SU-DHL-6 (cell line): ENCODE data around the gene COPS9.

ENCODE experiments used
- H2AFZ ChIP-seq: fragments of 200-600 bp; sonication (generic); 2 replicates; pipeline ENCODE4 v1.6.1; 2014; ENCODE audit warnings: low read depth, mild to moderate bottlenecking, moderate library complexity, mixed read lengths, antibody characterized with exemption, low read length; ENCODE audit not compliant: severe bottlenecking
- H3F3A ChIP-seq: fragments of 200-600 bp; shearing (Covaris generic); 2 replicates; pipeline ENCODE4 v1.6.0; 2016; ENCODE audit warnings: antibody characterized with exemption, mild to moderate bottlenecking; ENCODE audit not compliant: insufficient read depth
- H3K27ac ChIP-seq: fragments of 200-600 bp; sonication (generic); 2 replicates; pipeline ENCODE4 v1.5.1; 2016; ENCODE audit warnings: low read depth, mild to moderate bottlenecking, low read length, moderate library complexity, mixed read lengths
- H3K27me3 ChIP-seq: fragments of 200-600 bp; sonication (generic), shearing (Covaris generic); 2 replicates; pipeline ENCODE4 v1.6.0; 2014; ENCODE audit warnings: mild to moderate bottlenecking, low read length
- H3K36me3 ChIP-seq: fragments of 200-600 bp; sonication (generic); 2 replicates; pipeline ENCODE4 v1.6.1; 2014; ENCODE audit warnings: mild to moderate bottlenecking, low read length, mixed read lengths
- H3K4me2 ChIP-seq: fragments of 300-600, 200-600 bp; shearing (Covaris generic), sonication (generic); 2 replicates; pipeline ENCODE4 v1.6.0; 2014; ENCODE audit warnings: low read length, low read depth, mild to moderate bottlenecking; ENCODE audit not compliant: poor library complexity, severe bottlenecking
- H3K4me3 ChIP-seq: fragments of 200-600 bp; sonication (generic); 2 replicates; pipeline ENCODE4 v1.5.1; 2014; ENCODE audit warnings: antibody characterized with exemption, low read length, mild to moderate bottlenecking, mixed read lengths; ENCODE audit not compliant: insufficient read depth, poor library complexity, severe bottlenecking
- H3K79me2 ChIP-seq: fragments of 200-600 bp; sonication (generic); 2 replicates; pipeline ENCODE4 v1.6.1; 2014; ENCODE audit warnings: mild to moderate bottlenecking, low read length, moderate library complexity; ENCODE audit not compliant: insufficient read depth
- H3K9ac ChIP-seq: fragments of 200-600 bp; sonication (generic); 2 replicates; pipeline ENCODE4 v1.7.0; 2014; ENCODE audit warnings: mild to moderate bottlenecking, low read length
- H3K9me2 ChIP-seq: fragments of 200-600 bp; sonication (generic); replicated peaks from 2 replicates; pipeline ENCODE4 v1.6.1; 2014; ENCODE audit warnings: low read length; ENCODE audit not compliant: insufficient read depth
- H3K9me3 ChIP-seq: fragments of 200-600 bp; sonication (generic); 2 replicates; pipeline ENCODE4 v1.6.1; 2014; ENCODE audit warnings: low read length, mixed read lengths; ENCODE audit not compliant: insufficient read depth
- H4K20me1 ChIP-seq: fragments of 200-600 bp; sonication (generic); 2 replicates; pipeline ENCODE4 v1.6.1; 2014; ENCODE audit warnings: low read depth, mild to moderate bottlenecking, antibody characterized with exemption, low read length, moderate library complexity, mixed read lengths
- CTCF ChIP-seq: fragments of 200-600 bp; sonication (generic); IDR thresholded peaks from one replicate; pipeline ENCODE4 v1.5.1; 2017; ENCODE audit warnings: antibody characterized with exemption, mild to moderate bottlenecking, low read length, moderate library complexity; ENCODE audit not compliant: insufficient read depth, poor library complexity, severe bottlenecking
- EZH2phosphoT487 ChIP-seq: fragments of 200-600 bp; sonication (generic), shearing (Covaris generic); conservative IDR thresholded peaks from 2 replicates; pipeline ENCODE4 v1.6.1; 2018; ENCODE audit warnings: mild to moderate bottlenecking, antibody characterized with exemption, low read length, moderate library complexity, mixed read lengths

COPS9 gene

GRCh38 chr2:240147382-240147781, 11.3 kb upstream of the COPS9 start:
- Histone ChIP-seq H3F3A (no peaks in the 10 kb centered on the region), H3K36me3 (no peaks in the 10 kb centered on the region), H4K20me1 (no peaks in the 10 kb centered on the region), H3K4me3 (no peak overlapping the region), H3K9ac (no peak overlapping the region), H3K9me2 (no peaks in the 10 kb centered on the region), H3K9me3 (no peaks in the 10 kb centered on the region), H3K27ac (no peak overlapping the region), H2AFZ (no peak overlapping the region), H3K79me2 (no peaks in the 10 kb centered on the region), H3K4me2 (no peak overlapping the region), H3K27me3 (no peaks in the 10 kb centered on the region)
- TF ChIP-seq CTCF (no peak), EZH2phosphoT487 (no peak)

DNA sequence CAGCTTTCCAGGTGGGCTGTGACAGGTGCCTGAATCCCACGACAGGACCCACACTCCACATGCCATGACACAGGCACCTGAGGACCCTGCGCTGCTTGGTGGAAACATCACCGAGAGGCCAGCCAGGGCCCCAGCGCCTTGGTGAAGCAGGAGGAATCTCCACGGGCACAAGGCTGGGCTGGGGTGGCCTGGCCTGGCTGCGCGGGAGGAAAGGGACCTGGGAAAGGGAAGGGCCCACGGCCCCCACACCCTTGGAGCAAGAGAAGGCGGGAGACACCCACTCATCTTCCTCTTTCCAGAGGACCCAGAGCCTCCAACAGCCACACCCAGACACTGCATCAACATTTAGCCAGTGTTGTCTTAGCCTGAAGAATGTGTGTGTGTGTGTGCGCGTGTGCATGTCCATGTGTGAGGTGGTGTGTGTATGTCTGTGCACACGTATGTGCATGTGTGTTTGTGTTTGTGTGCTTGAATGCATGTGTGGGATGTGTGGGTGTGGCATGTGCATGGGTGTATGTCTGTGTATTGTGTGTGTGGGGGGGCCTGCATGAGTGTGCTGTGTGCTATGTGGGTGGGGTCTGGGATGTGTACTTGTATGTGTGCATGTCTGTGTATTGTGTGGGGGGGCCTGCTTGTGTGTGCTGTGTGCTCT, 10.6 kb upstream of the COPS9 start:
- Histone ChIP-seq H3K79me2 (no peaks in the 10 kb centered on the region), H4K20me1 (no peaks in the 10 kb centered on the region), H3K9me2 (no peaks in the 10 kb centered on the region), H3K9ac (no peak overlapping the region), H3K9me3 (no peaks in the 10 kb centered on the region), H3K27me3 (no peaks in the 10 kb centered on the region), H2AFZ (no peak overlapping the region), H3K4me3 (no peak overlapping the region), H3F3A (no peaks in the 10 kb centered on the region), H3K36me3 (no peaks in the 10 kb centered on the region), H3K27ac (no peak overlapping the region), H3K4me2 (no peak overlapping the region)
- TF ChIP-seq EZH2phosphoT487, result no peak
- no peak for TF ChIP-seq CTCF

DNA sequence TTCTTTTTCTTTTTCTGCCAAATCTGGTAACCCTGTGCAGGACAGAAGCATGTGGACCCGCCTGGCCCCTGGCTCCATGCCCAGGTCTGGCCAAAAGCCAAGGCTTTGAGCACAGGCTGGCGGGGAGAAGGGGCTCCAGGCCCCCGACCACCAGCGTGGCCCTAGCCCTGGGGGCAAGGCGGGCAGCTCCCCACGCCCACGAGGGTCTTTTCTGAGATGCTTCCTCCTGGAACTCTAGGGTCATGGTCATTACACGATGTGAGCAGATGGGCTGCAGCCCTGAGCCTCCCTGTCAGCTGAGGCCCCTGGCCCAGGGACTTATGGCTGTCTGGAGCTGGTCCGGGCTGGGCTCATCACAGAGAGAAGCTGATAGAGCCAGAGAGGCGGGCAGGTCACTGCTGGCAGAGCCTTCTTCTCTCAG, 10.0 kb upstream of the COPS9 start:
- H3F3A ChIP-seq, result no peaks in the 10 kb centered on the region
- no peaks in the 10 kb centered on the region for H3K36me3 ChIP-seq
- no peaks in the 10 kb centered on the region for H3K27me3 ChIP-seq
- H3K4me2 ChIP-seq, result no peak overlapping the region
- no peak overlapping the region for H3K4me3 ChIP-seq
- TF ChIP-seq CTCF (no peak), EZH2phosphoT487 (no peak)
- no peak overlapping the region for H3K27ac ChIP-seq
- H3K9me2 ChIP-seq, result no peaks in the 10 kb centered on the region
- no peaks in the 10 kb centered on the region for H4K20me1 ChIP-seq
- H2AFZ ChIP-seq, result no peak overlapping the region
- no peaks in the 10 kb centered on the region for H3K9me3 ChIP-seq
- H3K9ac ChIP-seq, result no peak overlapping the region
- H3K79me2 ChIP-seq, result no peaks in the 10 kb centered on the region
